BJ (cell line): ENCODE data around the gene DNAH10. TPM values are rescaled to one million over a fixed set of nuclear protein-coding genes. Genes with fewer than 3 reads are reported as not detected.

Experiments used
- CTCF ChIA-PET: fragments of 350-600 bp; formaldehyde crosslinking; extraction: SDS; loops from one replicate; lab custom pipeline; 2021; ENCODE audit warnings: antibody characterized with exemption, inconsistent platforms; lab: Yijun Ruan, JAX
- POLR2A ChIA-PET: fragments of 300-600 bp; sonication (Branson Sonifier 250); formaldehyde crosslinking; extraction: SDS; loops from one replicate; lab custom pipeline; 2021; ENCODE audit warnings: antibody characterized with exemption; lab: Charles Lee
- DNase-seq: peaks from one replicate; pipeline ENCODE4 v3.0.0-alpha.2; 2011; ENCODE audit warnings: low read depth
- H3K27me3 ChIP-seq: 2 replicates; pipeline ENCODE4 v1.6.0; 2011; ENCODE audit warnings: low read length; ENCODE audit not compliant: control insufficient read depth, insufficient read depth
- H3K36me3 ChIP-seq: 2 replicates; pipeline ENCODE4 v1.5.1; 2011; ENCODE audit warnings: low read length; ENCODE audit not compliant: control insufficient read depth, insufficient read depth
- H3K4me3 ChIP-seq: 2 replicates; pipeline ENCODE4 v1.5.1; 2011; ENCODE audit warnings: low read depth, mild to moderate bottlenecking, control low read depth, low read length
- polyA plus RNA-seq: library from polyadenylated mRNA; depleted of rRNA; stranded (reverse); fragments of >200 nt; gene quantifications from 2 replicates; pipeline ENCODE4 v1.2.3, GENCODE V29; 2011
- TF ChIP-seq, protein P1 (sequence below): IDR thresholded peaks from 2 replicates; pipeline ENCODE4 v1.5.1; 2011; ENCODE audit warnings: low read depth, mild to moderate bottlenecking, control low read depth, inconsistent platforms, low read length, moderate library complexity; ENCODE audit not compliant: insufficient read depth

Gene DNAH10
- polyA plus RNA-seq, 1 experiment, result 0.61 TPM

- no peak for DNase-seq
- Histone ChIP-seq H3K27me3 (no peaks in the 10 kb centered on the region), H3K4me3 (no peak overlapping the region), H3K36me3 (peaks cover 5% of the 10 kb centered on the region)
- TF ChIP-seq, protein P1, sequence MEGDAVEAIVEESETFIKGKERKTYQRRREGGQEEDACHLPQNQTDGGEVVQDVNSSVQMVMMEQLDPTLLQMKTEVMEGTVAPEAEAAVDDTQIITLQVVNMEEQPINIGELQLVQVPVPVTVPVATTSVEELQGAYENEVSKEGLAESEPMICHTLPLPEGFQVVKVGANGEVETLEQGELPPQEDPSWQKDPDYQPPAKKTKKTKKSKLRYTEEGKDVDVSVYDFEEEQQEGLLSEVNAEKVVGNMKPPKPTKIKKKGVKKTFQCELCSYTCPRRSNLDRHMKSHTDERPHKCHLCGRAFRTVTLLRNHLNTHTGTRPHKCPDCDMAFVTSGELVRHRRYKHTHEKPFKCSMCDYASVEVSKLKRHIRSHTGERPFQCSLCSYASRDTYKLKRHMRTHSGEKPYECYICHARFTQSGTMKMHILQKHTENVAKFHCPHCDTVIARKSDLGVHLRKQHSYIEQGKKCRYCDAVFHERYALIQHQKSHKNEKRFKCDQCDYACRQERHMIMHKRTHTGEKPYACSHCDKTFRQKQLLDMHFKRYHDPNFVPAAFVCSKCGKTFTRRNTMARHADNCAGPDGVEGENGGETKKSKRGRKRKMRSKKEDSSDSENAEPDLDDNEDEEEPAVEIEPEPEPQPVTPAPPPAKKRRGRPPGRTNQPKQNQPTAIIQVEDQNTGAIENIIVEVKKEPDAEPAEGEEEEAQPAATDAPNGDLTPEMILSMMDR, result no peak
- POLR2A ChIA-PET, result no interaction called here
- CTCF ChIA-PET, result no interaction called here
Observed at GRCh38 chr12:123934016-123934620, 172.0 kb downstream of the DNAH10 start.

GRCh38 chr12:123934829-123935228, 172.7 kb downstream of the DNAH10 start:
- H3K27me3 ChIP-seq, result no peaks in the 10 kb centered on the region
- ChIA-PET POLR2A (no interaction called here), CTCF (interaction anchor here (0.8 kb wide), 1 partner anchor 9 kb away, joined by 4 read pairs; no protein-coding TSS in a partner anchor)
- no peak overlapping the region for H3K4me3 ChIP-seq
- H3K36me3 ChIP-seq, result peaks cover 8% of the 10 kb centered on the region
- DNase-seq, result no peak
- TF ChIP-seq, protein P1, result no peak

DNA sequence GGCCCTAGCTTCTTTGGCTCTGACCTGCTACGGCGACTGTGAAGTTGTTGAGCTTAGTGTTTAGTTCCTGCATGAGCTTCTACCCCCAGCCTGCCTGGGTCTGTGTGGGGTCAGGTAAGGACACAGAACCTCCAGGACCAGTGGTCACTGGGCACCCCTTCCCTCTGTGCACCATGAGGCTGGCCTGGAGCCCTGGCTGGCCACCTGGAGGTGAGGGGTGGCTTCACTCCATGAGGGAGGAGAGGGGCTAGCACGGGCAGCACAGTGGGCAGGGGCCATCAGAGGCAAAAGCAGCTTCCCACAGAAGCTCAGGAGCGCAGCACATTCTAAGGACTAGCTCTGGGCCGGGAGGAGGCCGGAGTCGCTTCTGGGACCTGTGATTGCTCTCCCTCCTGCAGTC, 173.9 kb downstream of the DNAH10 start:
- DNase-seq, result no peak
- ChIA-PET CTCF (interaction anchor here (1.1 kb wide), 1 partner anchor 31 kb away, joined by 4 read pairs; no protein-coding TSS in a partner anchor), POLR2A (no interaction called here)
- no peak overlapping the region for H3K4me3 ChIP-seq
- H3K27me3 ChIP-seq, result no peaks in the 10 kb centered on the region
- H3K36me3 ChIP-seq, result peaks cover 15% of the 10 kb centered on the region
- TF ChIP-seq, protein P1, result no peak

DNA sequence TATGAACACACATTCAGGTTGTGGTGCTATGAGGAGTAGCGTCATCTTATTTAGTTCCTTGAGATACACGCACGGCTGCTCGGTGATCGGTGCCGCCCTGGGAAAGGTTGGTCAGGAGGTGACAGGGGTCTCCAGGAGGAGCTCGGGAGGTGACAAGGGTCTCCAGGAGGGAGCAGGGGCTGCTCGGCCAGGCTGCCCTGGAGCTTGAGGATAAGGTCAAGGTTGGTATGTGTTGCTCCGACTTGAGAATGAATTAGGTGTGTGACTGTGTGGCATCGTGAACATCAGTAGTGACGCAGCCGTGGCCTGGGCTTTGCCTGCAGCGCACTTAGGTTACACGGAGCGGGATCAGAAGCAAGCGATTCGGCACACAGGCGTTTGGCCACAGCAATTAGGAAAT, 174.4 kb downstream of the DNAH10 start:
- POLR2A ChIA-PET, result no interaction called here
- H3K36me3 ChIP-seq, result peaks cover 18% of the 10 kb centered on the region
- no peak for DNase-seq

DNA sequence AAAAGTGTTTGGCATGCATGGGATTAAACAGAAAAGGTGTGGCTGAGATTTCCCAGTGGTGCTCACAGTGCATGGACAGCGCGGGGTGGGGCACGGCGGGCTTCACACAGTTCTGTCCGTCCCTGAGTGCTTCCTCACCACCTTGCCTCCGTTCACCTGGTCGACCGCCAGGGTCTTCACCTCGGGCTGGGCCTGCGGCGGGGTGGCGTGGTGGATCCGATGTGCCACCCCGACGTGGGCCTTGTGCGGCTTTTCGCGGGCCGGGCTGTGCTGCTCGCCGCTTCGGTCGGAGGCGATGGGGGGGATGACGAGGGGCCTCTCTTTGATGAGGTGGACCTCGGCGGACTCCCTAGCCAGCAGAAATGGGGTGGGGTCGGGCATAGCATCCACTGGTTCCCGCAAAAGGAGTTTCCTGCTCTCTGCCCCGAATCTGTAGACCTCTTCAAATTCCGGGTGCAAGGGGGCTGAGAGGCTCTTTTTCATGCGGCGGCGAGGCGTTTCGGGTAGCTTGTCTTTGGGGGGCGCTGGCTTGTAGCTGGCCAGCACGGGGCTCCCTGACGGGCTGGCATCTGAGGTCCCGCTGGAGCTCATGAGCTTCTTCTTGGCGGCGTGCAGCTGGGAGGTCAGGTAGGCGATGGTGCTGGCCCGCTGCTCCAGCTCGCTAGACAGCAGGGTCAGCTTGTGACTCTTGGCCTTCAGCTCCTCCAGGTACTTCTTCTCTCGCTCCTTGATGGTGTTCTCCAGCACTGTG, 175.0 kb downstream of the DNAH10 start:
- TF ChIP-seq, protein P1, result no peak
- H3K27me3 ChIP-seq, result no peaks in the 10 kb centered on the region
- peaks cover 23% of the 10 kb centered on the region for H3K36me3 ChIP-seq
- DNase-seq, result no peak
- ChIA-PET CTCF (no interaction called here), POLR2A (interaction anchor here (0.5 kb wide), 1 partner anchor 25 kb away, joined by 3 read pairs; no protein-coding TSS in a partner anchor)
- no peak overlapping the region for H3K4me3 ChIP-seq

More for the DNA sequence above, 174.4 kb downstream of the DNAH10 start:
- TF ChIP-seq, protein P1, result no peak
- CTCF ChIA-PET, result no interaction called here
- Histone ChIP-seq H3K4me3 (no peak overlapping the region), H3K27me3 (no peaks in the 10 kb centered on the region)
